ENCODE measurements around the gene AMOTL2.

The AMOTL2 gene

DNA sequence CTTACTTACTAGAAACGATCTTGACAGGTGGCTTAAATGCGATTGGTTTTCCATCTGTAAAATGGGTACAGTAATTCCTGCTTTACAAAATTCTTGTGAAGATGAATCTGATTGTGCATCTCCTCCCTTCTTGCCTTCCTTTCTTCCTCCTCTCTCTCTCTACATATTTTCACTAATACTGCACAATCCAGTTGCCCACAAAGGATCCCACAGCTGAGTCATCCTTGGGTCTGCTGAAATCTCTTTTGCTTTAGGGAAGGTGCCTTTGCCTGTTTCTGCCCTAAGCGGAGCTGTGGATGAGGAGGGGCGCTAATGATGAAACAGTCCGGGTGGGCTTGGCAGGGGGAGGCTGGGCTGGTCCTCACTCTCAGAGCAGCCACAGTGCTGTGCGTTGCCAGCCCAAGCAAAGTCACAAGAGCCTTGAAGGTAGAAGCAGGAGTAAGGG lies 46.1 kb downstream of the AMOTL2 start:
- H3K36me3 Mint-ChIP-seq (ENCODE audit: insufficient read depth): peaks cover 2% of the 10 kb centered on the region
- no peak overlapping the region for H3K4me3 Mint-ChIP-seq

DNA sequence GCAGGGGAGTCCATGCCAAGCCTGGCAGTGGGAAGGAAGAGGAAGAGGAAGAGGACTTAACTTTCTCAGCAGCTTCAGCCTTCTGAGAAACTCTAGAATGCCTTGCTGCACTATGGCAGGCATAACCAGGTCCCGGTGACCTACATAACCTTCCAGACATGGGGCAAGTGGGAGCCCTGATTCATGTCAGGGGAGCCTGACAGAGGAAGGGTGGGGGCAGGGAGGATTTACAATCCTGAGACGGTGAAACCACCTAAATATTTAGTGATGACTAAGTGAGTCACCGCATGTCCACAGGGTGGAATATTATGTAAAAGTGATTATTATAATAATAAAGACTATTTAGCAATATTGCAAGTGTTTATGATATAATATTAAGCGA lies 46.7 kb downstream of the AMOTL2 start:
- DNase-seq (ENCODE audit: low spot score in 2 of 2): no peak
- Mint-ChIP-seq H3K36me3 (ENCODE audit: insufficient read depth) (peaks cover 1% of the 10 kb centered on the region), H3K27ac (ENCODE audit: low read depth) (no peak overlapping the region), H3K4me1 (no peaks in the 10 kb centered on the region), H3K9me3 (no peaks in the 10 kb centered on the region), H3K4me3 (no peak overlapping the region), H3K27me3 (peaks cover 53% of the 10 kb centered on the region)
- ATAC-seq (replicated peaks; ENCODE audit: extremely low read depth, poor library complexity, severe bottlenecking): no peak

More for the DNA sequence above, 46.1 kb downstream of the AMOTL2 start:
- no peaks in the 10 kb centered on the region for H3K4me1 Mint-ChIP-seq
- H3K27ac Mint-ChIP-seq (ENCODE audit: low read depth): no peak overlapping the region
- H3K9me3 Mint-ChIP-seq: no peaks in the 10 kb centered on the region
- peaks cover 53% of the 10 kb centered on the region for H3K27me3 Mint-ChIP-seq
- no peak for ATAC-seq (replicated peaks; ENCODE audit: extremely low read depth, poor library complexity, severe bottlenecking)
- no peak for DNase-seq (ENCODE audit: low spot score in 2 of 2)

DNA sequence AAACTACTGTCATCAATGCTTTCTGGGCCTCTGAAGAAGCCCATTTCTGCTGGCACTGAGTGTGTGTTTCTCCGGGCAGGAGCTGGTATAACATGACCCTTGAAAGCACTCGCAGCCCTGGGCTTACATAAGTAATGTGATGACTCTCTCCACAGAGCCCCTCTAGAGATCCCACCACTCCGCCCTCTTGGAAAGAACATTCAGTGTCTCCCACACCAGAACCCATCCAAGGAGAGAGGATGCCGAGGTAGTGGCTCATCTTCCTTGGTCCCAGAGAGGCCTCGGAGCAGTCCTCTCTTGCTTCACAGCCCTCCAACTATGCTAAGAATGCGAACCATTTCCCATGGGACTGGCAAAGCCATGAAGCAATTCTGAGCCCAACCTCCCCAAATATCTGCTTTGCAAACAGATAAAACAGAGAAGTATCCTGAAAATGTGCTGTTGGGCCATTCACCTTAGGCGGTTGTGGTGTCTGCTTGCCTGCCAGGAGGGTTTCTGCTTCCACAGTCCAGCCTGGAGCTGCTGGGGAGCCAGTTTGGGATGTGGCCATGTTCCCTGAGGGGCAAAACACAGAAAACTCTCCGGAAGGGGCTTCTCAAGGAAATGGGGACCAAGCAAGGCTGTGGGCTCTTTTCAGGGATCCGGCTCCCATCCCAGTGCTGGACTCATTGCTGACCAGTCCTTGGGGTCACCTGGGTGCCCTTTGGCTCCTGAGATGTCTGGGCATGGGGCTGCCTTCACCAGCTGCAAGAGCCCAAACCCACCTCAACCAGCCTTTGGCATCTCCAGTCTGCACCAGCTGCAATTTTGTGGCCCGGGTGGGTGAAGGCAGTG lies 47.3 kb downstream of the AMOTL2 start:
- DNase-seq (ENCODE audit: low spot score in 2 of 2): no peak
- H3K9me3 Mint-ChIP-seq: no peaks in the 10 kb centered on the region
- no peak overlapping the region for H3K27ac Mint-ChIP-seq (ENCODE audit: low read depth)

DNA sequence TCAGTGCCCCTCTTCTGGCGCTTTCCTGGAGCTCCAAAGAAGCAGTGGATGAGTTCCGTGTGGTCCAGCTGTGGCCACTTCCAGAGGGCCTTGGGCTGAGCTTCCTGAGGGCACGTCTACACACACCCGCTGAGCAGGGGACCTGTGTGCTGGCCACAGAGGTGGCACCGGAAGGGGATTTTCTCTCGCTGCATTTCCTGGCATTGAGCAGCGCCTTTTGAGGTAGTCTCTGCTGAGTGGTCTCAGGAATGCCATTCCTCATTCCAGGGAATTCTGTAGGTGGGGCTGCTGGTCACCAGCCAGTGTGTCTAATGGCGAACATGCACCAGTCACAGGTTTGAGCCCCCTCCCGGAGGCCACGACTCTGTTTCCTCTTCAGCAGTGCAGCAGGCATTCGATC lies 48.1 kb downstream of the AMOTL2 start:
- ATAC-seq (replicated peaks; ENCODE audit: extremely low read depth, poor library complexity, severe bottlenecking): no peak
- DNase-seq (ENCODE audit: low spot score in 2 of 2): no peak
- Mint-ChIP-seq H3K4me3 (no peak overlapping the region), H3K27ac (ENCODE audit: low read depth) (no peak overlapping the region), H3K36me3 (ENCODE audit: insufficient read depth) (no peaks in the 10 kb centered on the region), H3K4me1 (no peaks in the 10 kb centered on the region), H3K27me3 (peaks cover 54% of the 10 kb centered on the region), H3K9me3 (no peaks in the 10 kb centered on the region)

More for the DNA sequence above, 47.3 kb downstream of the AMOTL2 start:
- no peak overlapping the region for H3K4me3 Mint-ChIP-seq
- no peak for ATAC-seq (replicated peaks; ENCODE audit: extremely low read depth, poor library complexity, severe bottlenecking)
- no peaks in the 10 kb centered on the region for H3K4me1 Mint-ChIP-seq
- peaks cover 54% of the 10 kb centered on the region for H3K27me3 Mint-ChIP-seq
- no peaks in the 10 kb centered on the region for H3K36me3 Mint-ChIP-seq (ENCODE audit: insufficient read depth)

DNA sequence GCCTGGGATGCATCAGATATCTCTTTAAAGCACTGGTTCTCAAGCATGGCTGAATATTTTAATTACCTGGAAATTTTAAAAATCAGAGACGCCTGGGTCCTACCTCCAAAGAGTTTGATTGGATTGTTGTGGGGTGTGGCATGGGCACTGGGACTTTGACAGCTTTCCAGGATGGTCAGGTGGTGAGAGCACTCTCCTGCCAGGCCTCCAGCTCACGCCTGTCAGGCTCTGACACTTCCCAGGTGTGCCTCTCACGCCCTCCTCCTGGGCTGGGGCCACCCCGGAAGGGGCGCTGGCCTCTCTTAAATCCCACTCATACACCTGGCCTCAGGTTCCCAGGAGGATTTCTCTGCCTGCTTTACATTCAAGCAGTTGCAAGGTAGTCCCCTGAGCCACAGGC lies 48.5 kb downstream of the AMOTL2 start:
- DNase-seq (ENCODE audit: low spot score in 2 of 2) (no peak), ATAC-seq (replicated peaks; ENCODE audit: extremely low read depth, poor library complexity, severe bottlenecking) (no peak)
- H3K27me3 Mint-ChIP-seq: peaks cover 50% of the 10 kb centered on the region
- no peaks in the 10 kb centered on the region for H3K36me3 Mint-ChIP-seq (ENCODE audit: insufficient read depth)
- no peaks in the 10 kb centered on the region for H3K9me3 Mint-ChIP-seq
- no peak overlapping the region for H3K4me3 Mint-ChIP-seq
- H3K4me1 Mint-ChIP-seq: no peaks in the 10 kb centered on the region
- H3K27ac Mint-ChIP-seq (ENCODE audit: low read depth): no peak overlapping the region

DNA sequence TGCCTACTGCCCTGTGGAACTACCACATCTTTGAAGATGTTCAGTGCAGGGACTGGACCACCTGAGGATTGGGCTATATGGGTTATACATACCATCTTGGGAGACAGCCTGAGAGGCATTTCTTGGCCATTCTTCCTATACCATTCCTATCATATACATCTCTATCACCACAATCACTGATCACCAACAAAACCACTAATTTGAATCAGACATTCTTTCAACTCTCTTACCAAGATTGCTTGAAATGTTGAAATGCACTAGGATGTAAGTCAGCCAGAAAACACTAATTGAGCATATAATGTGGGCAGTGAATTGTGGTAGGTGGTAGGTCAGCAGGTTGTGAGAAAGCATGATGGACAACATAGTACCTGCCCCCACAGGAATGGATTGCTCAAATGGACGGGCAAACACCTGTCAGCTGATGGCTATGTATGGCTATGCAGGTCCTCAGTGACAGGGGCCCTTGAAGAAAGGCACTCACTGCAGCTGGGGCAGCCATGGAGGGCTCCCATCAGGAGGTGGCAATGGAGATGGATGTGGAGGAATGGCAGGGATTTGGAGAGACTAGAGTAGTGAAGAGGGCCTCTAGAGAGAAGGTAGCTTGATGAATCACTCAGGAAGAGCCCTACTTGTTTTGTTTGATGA lies 49.1 kb downstream of the AMOTL2 start:
- Mint-ChIP-seq H3K9me3 (no peaks in the 10 kb centered on the region), H3K4me1 (no peaks in the 10 kb centered on the region), H3K4me3 (no peak overlapping the region), H3K36me3 (ENCODE audit: insufficient read depth) (no peaks in the 10 kb centered on the region), H3K27ac (ENCODE audit: low read depth) (no peak overlapping the region), H3K27me3 (peaks cover 45% of the 10 kb centered on the region)
- ATAC-seq (replicated peaks; ENCODE audit: extremely low read depth, poor library complexity, severe bottlenecking) (no peak), DNase-seq (ENCODE audit: low spot score in 2 of 2) (no peak)

DNA sequence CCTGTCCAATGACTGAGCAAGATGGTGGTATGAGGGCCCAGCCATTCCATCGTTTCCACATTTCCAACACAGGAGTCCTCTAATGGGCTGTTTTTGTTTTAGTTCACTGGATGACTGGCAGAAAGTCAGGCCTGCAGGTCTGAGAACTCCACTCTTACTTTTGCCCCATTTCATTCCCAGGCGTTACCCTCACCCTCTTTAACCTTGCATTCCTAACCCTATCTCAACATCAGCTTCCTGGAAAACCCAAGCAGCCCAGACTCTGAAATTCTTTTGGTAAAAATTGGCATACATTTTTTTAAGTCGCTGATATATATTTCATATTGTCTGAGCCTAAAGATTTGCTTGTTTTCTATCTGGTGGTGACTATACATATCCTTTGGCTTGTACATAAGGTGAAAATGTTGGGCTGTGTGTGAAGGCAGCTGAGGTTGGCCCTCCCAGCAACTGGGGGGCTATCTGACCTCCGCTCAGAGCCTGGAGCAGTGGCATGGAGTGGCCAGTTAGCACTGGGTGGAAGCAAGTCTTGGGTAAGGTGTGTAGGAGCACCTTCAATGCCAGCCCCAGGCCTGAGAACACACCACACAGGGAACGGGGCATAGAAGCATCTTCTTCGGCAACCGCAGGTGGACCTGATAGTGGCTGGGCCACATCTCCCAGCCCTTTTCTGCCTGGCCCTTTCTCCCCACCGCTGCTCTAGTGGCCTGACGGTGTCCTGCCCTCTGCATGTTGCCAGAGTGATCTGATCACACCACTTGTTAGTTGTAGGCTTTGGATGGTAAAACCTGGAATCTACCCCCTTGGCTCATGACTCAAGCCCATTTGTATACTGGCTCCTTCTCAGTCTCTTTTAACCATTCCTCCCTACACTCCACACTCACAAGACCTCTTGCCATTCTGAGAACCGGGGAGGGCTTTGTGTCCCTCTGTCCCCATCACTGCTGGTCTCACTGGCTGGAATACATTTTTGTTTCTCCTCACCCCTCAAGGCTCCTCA lies 50.0 kb downstream of the AMOTL2 start:
- ATAC-seq (replicated peaks; ENCODE audit: extremely low read depth, poor library complexity, severe bottlenecking) (no peak), DNase-seq (ENCODE audit: low spot score in 2 of 2) (no peak)
- H3K36me3 Mint-ChIP-seq (ENCODE audit: insufficient read depth): no peaks in the 10 kb centered on the region
- no peak overlapping the region for H3K4me3 Mint-ChIP-seq
- H3K27ac Mint-ChIP-seq (ENCODE audit: low read depth): no peak overlapping the region
- peaks cover 36% of the 10 kb centered on the region for H3K27me3 Mint-ChIP-seq
- H3K9me3 Mint-ChIP-seq: no peaks in the 10 kb centered on the region
- H3K4me1 Mint-ChIP-seq: no peaks in the 10 kb centered on the region

DNA sequence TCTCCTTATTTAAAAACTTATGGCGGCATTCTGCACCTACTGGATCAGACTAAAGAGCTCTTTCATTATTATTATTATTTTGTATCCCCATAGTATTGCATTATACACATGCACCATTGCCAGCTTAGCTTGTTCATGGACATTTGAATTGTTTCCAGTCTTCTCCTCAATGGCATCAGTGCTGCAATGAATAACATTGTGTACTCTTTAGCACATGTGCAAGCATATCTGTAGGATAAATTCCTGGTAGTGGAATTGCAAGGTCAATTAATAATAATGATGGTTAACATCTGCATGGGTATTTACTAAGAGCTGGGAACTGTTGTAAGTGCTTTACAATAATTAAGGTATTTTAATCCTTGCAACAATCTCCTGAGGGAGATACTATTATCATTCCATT lies 52.0 kb downstream of the AMOTL2 start:
- H3K4me3 Mint-ChIP-seq: no peak overlapping the region
- no peak for ATAC-seq (replicated peaks; ENCODE audit: extremely low read depth, poor library complexity, severe bottlenecking)

DNA sequence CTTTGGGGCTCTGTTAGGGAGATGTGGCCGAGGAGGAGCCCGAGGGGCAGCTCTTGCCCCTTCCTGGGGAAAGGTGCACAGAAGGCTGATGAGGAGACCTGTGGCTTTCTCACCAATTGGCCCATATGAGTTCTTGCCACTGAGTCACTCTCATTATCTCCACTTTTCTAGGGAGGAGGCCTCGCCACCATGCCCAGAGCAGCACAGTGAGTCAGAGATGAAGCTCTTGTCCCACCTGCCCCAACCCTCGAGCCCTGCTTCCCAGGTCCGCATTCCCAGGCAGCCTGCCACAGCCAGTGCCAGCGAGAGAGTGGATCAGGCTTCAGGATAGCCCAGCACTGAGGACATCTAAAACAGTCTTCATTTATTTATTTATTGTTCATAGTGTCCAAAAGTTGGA lies 53.5 kb downstream of the AMOTL2 start:
- no peak overlapping the region for H3K4me3 Mint-ChIP-seq
- no peaks in the 10 kb centered on the region for H3K36me3 Mint-ChIP-seq (ENCODE audit: insufficient read depth)
- no peak for DNase-seq (ENCODE audit: low spot score in 2 of 2)
- peaks cover 49% of the 10 kb centered on the region for H3K27me3 Mint-ChIP-seq
- no peaks in the 10 kb centered on the region for H3K9me3 Mint-ChIP-seq
- H3K4me1 Mint-ChIP-seq: no peaks in the 10 kb centered on the region
- H3K27ac Mint-ChIP-seq (ENCODE audit: low read depth): no peak overlapping the region
- ATAC-seq (replicated peaks; ENCODE audit: extremely low read depth, poor library complexity, severe bottlenecking): no peak

More for the DNA sequence above, 52.0 kb downstream of the AMOTL2 start:
- Mint-ChIP-seq H3K9me3 (no peaks in the 10 kb centered on the region), H3K4me1 (no peaks in the 10 kb centered on the region), H3K27ac (ENCODE audit: low read depth) (no peak overlapping the region), H3K27me3 (peaks cover 43% of the 10 kb centered on the region), H3K36me3 (ENCODE audit: insufficient read depth) (no peaks in the 10 kb centered on the region)
- no peak for DNase-seq (ENCODE audit: low spot score in 2 of 2)

DNA sequence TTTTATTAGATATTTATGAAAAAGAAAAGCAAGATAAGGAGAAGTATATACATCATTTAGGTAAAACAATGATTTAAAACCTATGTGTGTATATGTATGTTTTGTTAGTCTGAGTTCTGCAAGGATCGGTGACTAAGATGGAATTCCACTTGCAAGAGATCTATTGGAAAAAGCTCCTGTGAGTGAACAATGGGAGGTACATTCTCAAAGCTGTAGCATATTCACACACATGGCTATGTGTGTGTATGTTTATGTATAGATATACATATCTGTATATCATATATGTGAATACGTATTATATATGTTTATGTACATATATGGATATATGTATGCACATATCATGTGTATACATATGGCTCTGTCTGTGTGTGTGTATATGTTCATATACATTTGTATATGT lies 54.3 kb downstream of the AMOTL2 start:
- DNase-seq (ENCODE audit: low spot score in 2 of 2) (no peak), ATAC-seq (replicated peaks; ENCODE audit: extremely low read depth, poor library complexity, severe bottlenecking) (no peak)
- peaks cover 49% of the 10 kb centered on the region for H3K27me3 Mint-ChIP-seq
- no peaks in the 10 kb centered on the region for H3K4me1 Mint-ChIP-seq
- no peaks in the 10 kb centered on the region for H3K36me3 Mint-ChIP-seq (ENCODE audit: insufficient read depth)
- H3K4me3 Mint-ChIP-seq: no peak overlapping the region
- H3K27ac Mint-ChIP-seq (ENCODE audit: low read depth): no peak overlapping the region
- H3K9me3 Mint-ChIP-seq: no peaks in the 10 kb centered on the region

DNA sequence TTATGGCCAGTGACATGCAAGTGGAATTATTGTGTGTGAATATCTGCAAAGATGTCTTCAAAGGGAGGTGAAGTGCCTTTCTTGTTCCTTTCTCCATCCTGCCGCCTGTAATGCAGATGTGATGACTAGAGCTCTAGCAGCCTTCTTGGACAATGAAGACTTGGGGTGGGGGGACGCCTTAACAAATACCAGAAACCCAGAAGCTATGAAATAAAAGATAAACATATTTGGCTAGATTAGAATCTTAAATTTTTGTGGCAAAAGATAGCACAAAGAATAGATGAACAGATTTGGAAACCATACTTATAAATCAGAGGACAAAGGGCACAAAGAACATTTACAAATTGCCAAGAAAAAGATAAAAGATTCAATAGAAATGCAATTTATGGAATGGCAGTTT lies 56.1 kb downstream of the AMOTL2 start:
- no peak overlapping the region for H3K4me3 Mint-ChIP-seq
- H3K9me3 Mint-ChIP-seq: no peaks in the 10 kb centered on the region
- DNase-seq (ENCODE audit: low spot score in 2 of 2): no peak
- no peaks in the 10 kb centered on the region for H3K36me3 Mint-ChIP-seq (ENCODE audit: insufficient read depth)
- H3K27ac Mint-ChIP-seq (ENCODE audit: low read depth): no peak overlapping the region
- ATAC-seq (replicated peaks; ENCODE audit: extremely low read depth, poor library complexity, severe bottlenecking): no peak
- no peaks in the 10 kb centered on the region for H3K4me1 Mint-ChIP-seq
- peaks cover 52% of the 10 kb centered on the region for H3K27me3 Mint-ChIP-seq

DNA sequence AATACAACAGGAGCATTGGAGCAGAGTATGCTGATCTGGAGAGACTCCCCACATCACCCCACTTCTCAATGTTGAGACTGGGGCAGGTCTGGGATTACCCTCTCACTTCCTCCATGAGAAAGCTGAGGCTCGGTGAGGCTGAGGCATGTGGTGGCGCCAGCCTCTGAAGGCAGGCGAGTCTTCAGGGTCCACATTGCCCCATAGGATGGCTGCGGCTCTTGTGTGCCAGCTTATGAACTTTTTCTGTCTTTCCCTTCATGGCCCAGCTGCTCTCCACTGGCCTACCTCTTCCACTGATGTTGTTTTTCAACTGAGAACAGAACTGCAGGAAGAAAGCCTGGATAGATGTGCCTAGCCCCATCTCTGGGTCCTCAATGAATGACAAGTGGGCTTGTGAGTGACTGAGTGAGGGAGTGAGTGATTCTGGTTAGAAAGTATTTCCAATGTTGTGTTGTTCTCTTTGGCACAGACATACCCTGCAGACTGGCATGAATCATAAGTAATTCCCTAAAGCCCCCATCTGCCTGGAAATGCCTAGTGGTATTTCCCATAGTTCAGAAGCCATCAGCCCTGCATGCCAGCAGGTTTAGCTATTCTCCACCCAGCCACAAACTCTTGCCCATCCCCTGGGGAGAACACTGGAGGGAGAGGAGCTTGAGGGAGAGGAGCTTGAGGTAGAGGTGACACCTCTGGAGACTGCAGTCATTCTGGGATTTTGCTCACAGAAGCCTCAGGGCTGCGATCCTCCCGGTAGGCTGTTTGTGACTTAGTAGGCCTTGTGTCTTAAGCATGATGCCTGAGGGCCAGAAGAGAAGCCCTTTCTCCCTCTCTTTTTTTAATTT lies 56.9 kb downstream of the AMOTL2 start:
- no peak overlapping the region for H3K27ac Mint-ChIP-seq (ENCODE audit: low read depth)
- H3K9me3 Mint-ChIP-seq: no peaks in the 10 kb centered on the region
- no peak for DNase-seq (ENCODE audit: low spot score in 2 of 2)
- H3K4me3 Mint-ChIP-seq: no peak overlapping the region
- ATAC-seq (replicated peaks; ENCODE audit: extremely low read depth, poor library complexity, severe bottlenecking): no peak
- no peaks in the 10 kb centered on the region for H3K36me3 Mint-ChIP-seq (ENCODE audit: insufficient read depth)
- peaks cover 44% of the 10 kb centered on the region for H3K27me3 Mint-ChIP-seq
- H3K4me1 Mint-ChIP-seq: no peaks in the 10 kb centered on the region
